Loucy (cell line): ENCODE data around the gene AGBL1.

Experiments
- H2AFZ ChIP-seq: fragments of 200-600 bp; sonication (generic); 2 replicates; pipeline ENCODE4 v1.6.0; 2016; ENCODE audit warnings: antibody characterized with exemption, mild to moderate bottlenecking, low read length, moderate library complexity
- H3F3A ChIP-seq: fragments of 200-600 bp; 2 replicates; pipeline ENCODE4 v1.6.0; 2016; ENCODE audit warnings: antibody characterized with exemption, low read depth, mild to moderate bottlenecking
- H3K27me3 ChIP-seq: fragments of 200-600 bp; sonication (generic); 2 replicates; pipeline ENCODE4 v1.6.1; 2014; ENCODE audit warnings: low read length, mild to moderate bottlenecking; ENCODE audit not compliant: insufficient read depth, poor library complexity, severe bottlenecking
- H3K36me3 ChIP-seq: fragments of 200-600 bp; sonication (generic); 2 replicates; pipeline ENCODE4 v1.6.1; 2016; ENCODE audit warnings: low read length; ENCODE audit not compliant: insufficient read depth
- H3K4me1 ChIP-seq: fragments of 200-600 bp; sonication (generic); 2 replicates; pipeline ENCODE4 v1.5.1; 2014; ENCODE audit warnings: low read length, mild to moderate bottlenecking; ENCODE audit not compliant: insufficient read depth, poor library complexity, severe bottlenecking
- H3K4me2 ChIP-seq: fragments of 200-600 bp; sonication (generic); 2 replicates; pipeline ENCODE4 v1.6.0; 2014; ENCODE audit warnings: antibody characterized with exemption, low read length, low read depth, mild to moderate bottlenecking; ENCODE audit not compliant: poor library complexity, severe bottlenecking
- H3K4me3 ChIP-seq: fragments of 200-600 bp; sonication (generic); 2 replicates; pipeline ENCODE4 v1.5.1; 2014; ENCODE audit warnings: low read length, mild to moderate bottlenecking, mixed read lengths; ENCODE audit not compliant: poor library complexity, severe bottlenecking
- H3K79me2 ChIP-seq: fragments of 200-600 bp; sonication (generic); 2 replicates; pipeline ENCODE4 v1.6.1; 2014; ENCODE audit warnings: low read length; ENCODE audit not compliant: insufficient read depth
- H3K9ac ChIP-seq: fragments of 200-600 bp; sonication (generic); 2 replicates; pipeline ENCODE4 v1.6.0; 2014; ENCODE audit warnings: mild to moderate bottlenecking, low read depth, low read length, moderate library complexity; ENCODE audit not compliant: poor library complexity, severe bottlenecking
- H3K9me2 ChIP-seq: fragments of 200-600 bp; sonication (generic); replicated peaks from 2 replicates; pipeline ENCODE4 v1.6.1; 2016; ENCODE audit warnings: low read depth, low read length, mixed read lengths
- H3K9me3 ChIP-seq: fragments of 200-600 bp; sonication (generic); 2 replicates; pipeline ENCODE4 v1.6.1; 2014; ENCODE audit warnings: mild to moderate bottlenecking, antibody characterized with exemption, low read length, low read depth; ENCODE audit not compliant: insufficient read depth
- H4K20me1 ChIP-seq: fragments of 200-600 bp; sonication (generic); 2 replicates; pipeline ENCODE4 v1.6.0; 2014; ENCODE audit warnings: antibody characterized with exemption, low read length, mild to moderate bottlenecking; ENCODE audit not compliant: insufficient read depth, poor library complexity, severe bottlenecking
- CTCF ChIP-seq: fragments of 200-600 bp; sonication (generic); conservative IDR thresholded peaks from 2 replicates; pipeline ENCODE4 v1.5.1; 2014; ENCODE audit warnings: mild to moderate bottlenecking, antibody characterized with exemption, low read length
- EZH2phosphoT487 ChIP-seq: fragments of 200-600 bp; IDR thresholded peaks from 2 replicates; pipeline ENCODE4 v1.6.1; 2018; ENCODE audit warnings: antibody characterized with exemption, mild to moderate bottlenecking, moderate library complexity, borderline replicate concordance

AGBL1 gene

DNA sequence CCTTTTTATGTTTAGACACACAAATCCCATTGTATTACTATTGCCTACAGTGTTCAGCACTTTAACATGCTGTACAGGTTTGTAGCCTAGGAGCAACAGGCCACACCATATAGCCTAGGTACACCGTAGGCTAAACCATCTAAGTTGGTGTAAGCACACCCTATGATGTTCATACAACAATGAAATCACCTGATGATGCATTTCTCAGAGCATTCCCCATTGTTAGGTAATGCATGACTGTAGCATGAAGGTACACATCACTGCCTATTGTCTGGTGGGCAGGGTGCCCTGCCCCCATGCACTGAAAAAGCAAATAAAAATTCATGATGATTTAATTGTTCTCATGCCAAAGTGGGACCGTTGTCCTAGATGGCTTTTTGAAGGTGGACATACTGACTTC is 183.6 kb downstream of the AGBL1 start:
- no peak overlapping the region for H3K4me3 ChIP-seq
- H3K27me3 ChIP-seq = no peaks in the 10 kb centered on the region
- no peaks in the 10 kb centered on the region for H3K9me2 ChIP-seq
- H3K4me1 ChIP-seq = no peaks in the 10 kb centered on the region
- H3K36me3 ChIP-seq = no peaks in the 10 kb centered on the region
- H3K9ac ChIP-seq = no peak overlapping the region
- no peaks in the 10 kb centered on the region for H3K79me2 ChIP-seq
- no peaks in the 10 kb centered on the region for H3F3A ChIP-seq
- H2AFZ ChIP-seq = no peak overlapping the region
- no peaks in the 10 kb centered on the region for H4K20me1 ChIP-seq
- H3K4me2 ChIP-seq = no peak overlapping the region
- no peaks in the 10 kb centered on the region for H3K9me3 ChIP-seq
- TF ChIP-seq CTCF (no peak), EZH2phosphoT487 (no peak)

GRCh38 chr15:86266896-86267484 is 187.3 kb downstream of the AGBL1 start:
- Histone ChIP-seq H2AFZ (no peak overlapping the region), H3K4me1 (no peaks in the 10 kb centered on the region), H3K9me3 (no peaks in the 10 kb centered on the region), H4K20me1 (no peaks in the 10 kb centered on the region), H3K9ac (no peak overlapping the region), H3K79me2 (no peaks in the 10 kb centered on the region), H3K36me3 (no peaks in the 10 kb centered on the region), H3K27me3 (no peaks in the 10 kb centered on the region), H3K9me2 (no peaks in the 10 kb centered on the region), H3K4me2 (no peak overlapping the region), H3F3A (no peaks in the 10 kb centered on the region), H3K4me3 (no peak overlapping the region)
- TF ChIP-seq EZH2phosphoT487 (no peak), CTCF (no peak)

- Histone ChIP-seq H3K4me3 (no peak overlapping the region), H3K4me1 (no peaks in the 10 kb centered on the region), H3K9me2 (no peaks in the 10 kb centered on the region), H3K79me2 (no peaks in the 10 kb centered on the region), H3K9ac (no peak overlapping the region), H3K27me3 (no peaks in the 10 kb centered on the region), H4K20me1 (no peaks in the 10 kb centered on the region), H3K36me3 (no peaks in the 10 kb centered on the region), H3K4me2 (no peak overlapping the region), H3F3A (no peaks in the 10 kb centered on the region), H2AFZ (no peak overlapping the region), H3K9me3 (no peaks in the 10 kb centered on the region)
- no peak for TF ChIP-seq EZH2phosphoT487
- no peak for TF ChIP-seq CTCF
Measured at GRCh38 chr15:86267892-86268291, 188.2 kb downstream of the AGBL1 start.
